GM23248 (cell line): ENCODE data around the gene RAMP3.

Source experiments
- EZH2 ChIP-seq: fragments of 200-600 bp; sonication (generic); IDR thresholded peaks from 2 replicates; pipeline ENCODE4 v1.6.1; 2018; ENCODE audit warnings: antibody characterized with exemption, mild to moderate bottlenecking; ENCODE audit not compliant: insufficient read depth, poor library complexity, severe bottlenecking
- EZH2phosphoT487 ChIP-seq: fragments of 200-600 bp; sonication (generic); IDR thresholded peaks from 2 replicates; pipeline ENCODE4 v1.6.1; 2018; ENCODE audit warnings: antibody characterized with exemption, moderate library complexity, mild to moderate bottlenecking, low read depth; ENCODE audit not compliant: insufficient read depth

DNA sequence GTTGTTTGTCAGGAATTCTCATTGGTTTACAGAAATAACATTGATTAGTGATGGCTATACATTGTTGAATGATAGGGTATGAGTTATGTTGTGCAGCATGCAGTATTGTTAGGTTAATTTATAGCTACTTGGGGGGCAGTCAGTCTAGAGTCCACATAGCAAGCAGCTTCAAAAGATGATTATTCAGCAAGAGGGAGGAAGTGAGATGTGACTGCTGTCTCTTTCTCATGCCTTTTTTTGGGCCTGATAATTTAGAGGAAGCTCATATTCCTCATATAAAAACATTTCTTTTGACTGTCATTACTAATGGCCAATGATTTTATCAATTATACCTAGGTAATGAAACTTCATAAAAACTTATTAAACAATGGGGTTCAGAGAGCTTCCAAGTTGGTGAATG is 42.7 kb upstream of the RAMP3 start:
- no peak for TF ChIP-seq EZH2
- no peak for TF ChIP-seq EZH2phosphoT487
